HG02884 (cell line): ENCODE results near the gene TRPM2.

Source experiments
- ATAC-seq: cut with Tn5 transposase; IDR thresholded peaks from one replicate; pipeline ENCODE4 v1.9.1; 2021; ENCODE audit warnings: mild to moderate bottlenecking, moderate library complexity; ENCODE audit not compliant: unreplicated experiment

The TRPM2 gene

DNA sequence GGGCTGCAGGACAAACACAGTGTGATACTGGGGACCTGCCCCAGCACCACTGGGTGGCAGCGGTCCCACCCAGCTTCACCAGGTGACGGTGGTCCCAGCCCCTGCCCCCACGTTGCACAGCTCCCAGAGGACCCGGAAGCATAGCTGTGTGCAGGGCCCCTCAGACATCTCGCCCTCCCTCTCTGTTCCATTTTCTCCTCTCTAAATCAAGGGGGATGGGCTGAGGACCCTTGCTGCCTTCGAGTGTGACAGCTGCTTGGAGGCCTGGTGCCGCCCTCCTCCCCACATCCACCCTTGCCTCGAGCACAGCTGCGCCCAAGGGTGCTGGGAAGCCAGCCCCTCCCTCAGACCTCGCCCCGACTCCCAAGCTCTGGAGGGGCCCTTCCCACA lies 85.8 kb downstream of the TRPM2 start:
- ATAC-seq: no peak

DNA sequence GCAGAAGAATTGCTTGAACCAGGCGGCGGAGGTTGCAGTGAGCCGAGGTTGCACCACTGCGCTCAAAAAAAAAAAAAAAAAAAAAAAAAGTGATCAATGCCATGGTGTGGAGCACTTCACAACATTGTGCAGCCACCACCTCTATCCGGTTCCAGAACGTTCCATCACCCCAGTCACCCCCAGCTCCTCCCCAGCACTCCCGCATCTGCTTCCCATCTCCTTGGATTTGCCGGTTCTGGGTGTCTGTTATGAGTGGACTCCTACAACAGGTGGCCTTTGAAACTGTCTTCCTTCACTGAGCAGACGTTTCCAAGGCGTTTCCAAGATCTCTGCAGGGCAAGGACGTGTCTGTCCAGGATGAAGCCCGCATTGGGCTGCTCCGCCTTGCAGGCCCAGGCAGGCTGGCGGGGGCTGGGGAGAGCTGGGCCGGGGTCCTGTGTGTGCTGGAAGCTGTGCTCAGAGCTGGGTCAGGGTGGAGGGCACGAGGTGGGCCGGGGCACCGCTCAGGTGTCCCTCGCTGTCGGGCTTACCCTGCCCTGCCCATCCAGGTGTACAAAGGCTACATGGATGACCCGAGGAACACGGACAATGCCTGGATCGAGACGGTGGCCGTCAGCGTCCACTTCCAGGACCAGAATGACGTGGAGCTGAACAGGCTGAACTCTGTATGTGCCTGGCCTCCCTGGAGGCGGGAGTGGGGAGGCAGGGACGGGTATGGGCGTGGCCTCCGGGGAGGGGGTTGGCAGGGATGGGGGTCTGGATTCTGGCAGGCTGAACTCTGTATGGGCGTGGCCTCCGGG lies 87.0 kb downstream of the TRPM2 start:
- ATAC-seq: no peak

GRCh38 chr21:44441041-44441400 lies 87.6 kb downstream of the TRPM2 start:
- no peak for ATAC-seq

DNA sequence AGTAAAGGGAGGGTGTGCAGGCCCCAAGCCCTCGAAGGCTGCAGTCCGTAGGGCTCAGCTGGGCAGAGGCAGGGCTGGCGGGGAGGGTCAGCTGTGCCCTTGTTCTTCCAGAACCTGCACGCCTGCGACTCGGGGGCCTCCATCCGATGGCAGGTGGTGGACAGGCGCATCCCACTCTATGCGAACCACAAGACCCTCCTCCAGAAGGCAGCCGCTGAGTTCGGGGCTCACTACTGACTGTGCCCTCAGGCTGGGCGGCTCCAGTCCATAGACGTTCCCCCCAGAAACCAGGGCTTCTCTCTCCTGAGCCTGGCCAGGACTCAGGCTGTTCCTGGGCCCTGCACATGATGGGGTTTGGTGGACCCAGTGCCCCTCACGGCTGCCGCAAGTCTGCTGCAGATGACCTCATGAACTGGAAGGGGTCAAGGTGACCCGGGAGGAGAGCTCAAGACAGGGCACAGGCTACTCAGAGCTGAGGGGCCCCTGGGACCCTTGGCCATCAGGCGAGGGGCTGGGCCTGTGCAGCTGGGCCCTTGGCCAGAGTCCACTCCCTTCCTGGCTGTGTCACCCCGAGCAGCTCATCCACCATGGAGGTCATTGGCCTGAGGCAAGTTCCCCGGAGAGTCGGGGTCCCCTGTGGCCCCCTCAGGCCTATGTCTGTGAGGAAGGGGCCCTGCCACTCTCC lies 88.3 kb downstream of the TRPM2 start:
- no peak for ATAC-seq

- ATAC-seq: no peak
Observed at GRCh38 chr21:44442266-44443125, 89.1 kb downstream of the TRPM2 start.

DNA sequence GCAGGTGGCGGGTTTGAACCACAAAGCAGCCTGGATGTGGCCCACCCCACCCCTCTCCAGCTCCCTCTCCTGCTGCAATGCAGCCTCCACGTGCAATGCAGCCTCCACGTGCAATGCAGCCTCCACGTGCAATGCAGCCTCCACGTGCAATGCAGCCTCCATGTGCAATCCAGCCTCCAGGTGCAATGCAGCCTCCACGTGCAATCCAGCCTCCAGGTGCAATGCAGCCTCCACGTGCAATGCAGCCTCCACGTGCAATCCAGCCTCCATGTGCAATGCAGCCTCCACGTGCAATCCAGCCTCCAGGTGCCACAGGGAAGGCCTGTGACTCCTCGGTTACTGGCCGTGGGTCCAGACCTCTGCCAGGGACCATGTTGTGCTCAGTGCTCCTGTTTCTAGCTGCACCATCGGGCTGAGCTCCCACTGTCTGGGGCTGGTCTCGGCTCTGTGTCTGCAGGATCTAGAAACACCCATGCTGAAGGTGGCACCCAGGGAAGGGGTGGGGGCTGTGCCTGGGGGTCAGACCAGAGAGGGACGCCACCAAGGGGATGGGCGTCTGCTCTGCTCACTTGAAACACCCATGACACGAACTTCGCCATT lies 90.0 kb downstream of the TRPM2 start:
- no peak for ATAC-seq

- ATAC-seq: no peak
Observed at GRCh38 chr21:44443891-44444285, 90.5 kb downstream of the TRPM2 start.

DNA sequence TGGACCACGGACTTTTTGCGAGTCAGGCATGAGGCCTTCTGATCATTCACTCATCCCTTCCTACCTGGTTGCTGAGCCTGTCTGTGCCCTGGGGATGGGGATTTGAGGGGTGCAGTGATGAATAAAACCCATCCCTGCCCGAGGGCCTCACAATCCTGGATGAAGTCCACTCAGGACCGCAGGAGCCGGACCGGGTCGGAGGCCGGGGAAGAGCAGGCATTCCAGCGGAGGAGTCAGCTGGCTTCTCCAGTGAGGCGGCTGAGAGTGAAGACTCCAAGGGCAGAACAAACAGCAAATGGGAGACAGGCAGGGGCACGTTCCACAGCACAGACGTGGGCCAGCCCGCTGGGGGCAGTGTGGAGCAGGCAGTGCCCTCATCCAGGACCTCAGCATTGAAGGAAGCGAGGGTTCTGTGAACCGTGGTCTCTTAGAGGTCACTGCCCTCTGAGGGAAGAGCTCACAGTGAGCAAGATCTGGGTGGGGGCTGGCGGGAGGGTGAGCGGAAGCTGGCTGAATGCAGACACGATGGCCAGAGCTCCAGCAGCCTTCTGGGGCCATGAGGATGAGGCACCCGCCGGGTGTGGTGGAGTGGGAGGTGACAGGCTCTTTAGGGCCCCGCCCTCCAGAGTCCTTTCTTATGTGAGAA lies 91.0 kb downstream of the TRPM2 start:
- no peak for ATAC-seq

- no peak for ATAC-seq
Observed at GRCh38 chr21:44445145-44445812, 91.9 kb downstream of the TRPM2 start.

DNA sequence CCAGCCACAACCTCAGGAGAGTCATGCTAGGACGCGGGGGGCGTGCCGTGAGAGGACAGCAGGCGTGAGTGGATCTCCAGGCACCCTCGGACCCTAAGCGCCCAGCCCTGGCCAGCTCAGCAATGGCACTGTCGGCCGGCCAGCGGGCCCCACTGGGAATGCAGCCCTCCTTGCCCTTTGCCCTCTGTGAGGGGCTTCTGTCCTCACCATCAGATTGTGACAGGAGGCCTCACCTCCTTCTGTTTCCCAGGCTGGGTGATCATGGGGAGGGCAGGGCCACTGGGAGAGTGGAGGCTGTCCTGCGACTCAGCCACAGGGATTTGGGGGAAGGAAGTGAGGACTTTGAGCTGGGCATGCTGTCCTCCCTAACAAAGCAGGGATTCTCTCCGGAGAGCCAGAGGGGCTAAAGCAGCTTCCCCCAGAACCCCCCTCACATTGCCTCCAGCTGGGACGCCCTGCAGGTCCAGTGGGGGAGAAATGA lies 95.3 kb downstream of the TRPM2 start:
- ATAC-seq: no peak

GRCh38 chr21:44449473-44450363 lies 96.3 kb downstream of the TRPM2 start:
- no peak for ATAC-seq

DNA sequence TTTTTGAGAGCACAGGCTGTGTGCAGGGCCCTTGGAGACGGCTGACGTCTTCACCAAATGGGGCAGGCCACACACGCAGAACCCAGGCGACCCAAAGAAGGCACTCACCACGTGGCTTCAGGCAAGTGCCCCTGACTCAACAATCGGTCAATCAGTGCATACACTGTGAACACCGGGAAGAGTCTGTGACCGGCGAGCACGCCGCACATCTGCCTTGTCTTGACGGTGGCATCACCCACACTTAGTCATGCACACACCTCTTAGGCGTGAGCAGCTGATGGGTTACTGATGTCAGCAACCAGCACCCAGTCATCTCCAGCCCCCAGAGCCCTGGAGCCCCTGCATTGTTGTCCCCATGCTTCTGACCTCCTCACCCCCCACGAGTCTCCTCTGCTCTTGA lies 97.0 kb downstream of the TRPM2 start:
- ATAC-seq: no peak

DNA sequence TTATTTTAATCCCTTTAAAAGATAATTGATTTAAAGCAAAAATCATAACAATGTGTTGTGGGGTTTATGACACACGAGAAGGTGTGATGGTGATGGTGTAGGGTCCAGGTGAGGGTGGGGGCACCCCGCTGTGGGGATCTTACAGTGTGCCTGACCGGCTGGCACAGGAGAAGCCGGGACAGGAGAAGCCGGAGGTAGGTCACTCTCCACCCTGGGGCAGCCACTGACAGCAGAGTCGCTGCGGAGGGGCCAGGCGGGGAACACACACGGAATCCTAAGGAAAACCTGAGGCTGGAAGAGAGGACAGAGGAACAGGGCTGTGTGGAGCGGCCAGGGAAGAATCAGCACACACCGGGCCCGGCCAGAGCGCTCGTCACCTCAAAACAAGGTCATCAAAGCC lies 97.6 kb downstream of the TRPM2 start:
- no peak for ATAC-seq

DNA sequence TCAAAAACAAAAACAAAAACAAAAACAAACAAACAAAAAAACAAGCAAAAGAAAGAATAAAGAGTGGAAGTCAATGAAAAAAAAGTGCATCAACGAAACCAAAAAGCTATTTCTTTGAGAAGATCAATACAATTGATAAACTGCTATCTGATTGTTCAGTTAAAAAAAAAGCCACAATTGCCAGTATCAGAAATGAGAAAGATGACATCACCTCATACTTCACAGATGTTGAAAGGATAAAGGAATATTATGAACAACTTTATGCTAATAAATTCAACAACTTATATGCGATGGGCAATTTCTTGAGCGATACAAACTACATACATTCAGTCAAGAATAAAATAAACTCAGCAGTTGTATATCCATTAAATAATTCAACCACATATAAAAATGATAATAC lies 99.7 kb downstream of the TRPM2 start:
- no peak for ATAC-seq

- ATAC-seq: no peak
Observed at GRCh38 chr21:44454058-44454457, 100.6 kb downstream of the TRPM2 start.

- ATAC-seq: no peak
Observed at GRCh38 chr21:44454747-44455523, 101.5 kb downstream of the TRPM2 start, which contains the start of gene LRRC3. Gene LRRC3, plus strand, starts transcription at chr21:44455510. Its CDS starts 1,135 bp downstream, at chr21:44456645.

DNA sequence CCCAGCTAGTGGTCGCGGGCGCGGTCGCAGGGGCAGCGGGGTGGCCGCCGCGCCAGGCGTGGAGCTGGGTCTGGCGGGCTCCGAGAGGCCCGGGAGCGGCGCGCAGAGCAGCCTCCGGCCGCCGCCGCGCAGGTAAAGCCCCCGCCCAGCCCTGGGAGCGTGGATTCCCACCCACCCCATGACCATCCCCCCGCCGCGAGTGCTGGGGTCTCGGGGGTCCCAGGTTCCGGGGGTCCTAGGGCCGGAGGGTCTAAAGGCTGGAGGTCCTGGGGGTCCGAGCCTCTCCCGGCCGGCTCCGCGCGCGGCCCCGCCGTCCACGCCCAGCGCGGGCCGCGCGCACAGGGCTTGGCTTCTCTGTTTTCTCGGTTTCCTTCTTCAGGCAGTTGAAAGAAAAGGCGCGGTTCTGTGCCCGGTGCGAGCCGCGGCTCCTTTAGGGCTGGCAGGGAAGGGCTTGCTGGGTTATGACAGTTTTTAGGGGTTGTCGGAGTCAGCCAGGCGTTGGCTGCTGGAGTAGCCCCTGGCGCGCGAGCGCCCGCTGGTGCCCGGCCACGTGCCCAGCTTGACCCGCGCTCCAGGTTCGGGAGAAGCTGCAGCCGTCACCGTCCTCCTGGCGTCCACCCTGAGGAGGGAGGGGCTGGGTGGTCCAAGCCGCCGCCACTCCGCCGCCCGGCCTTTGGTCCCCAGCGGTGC lies 102.2 kb downstream of the TRPM2 start:
- no peak for ATAC-seq
